Suprapubic skin (tissue), 4 donors: ENCODE data around the gene TOLLIP.
"Not testable (repeated sequence)": the region's sequence is repeated elsewhere in the genome, so short reads cannot be mapped to it uniquely, and the experiment has no call there.

ENCODE experiments used
- CTCF ChIP-seq, 2 donors: fragments of 200-600 bp in 1 of 2; fragments of 450-650 bp in 1 of 2; sonication (generic) in 1 of 2; IDR thresholded peaks; one replicate each; pipeline ENCODE4 v1.5.1; 2016 to 2019; ENCODE audit warnings: antibody characterized with exemption in 2 of 2, mild to moderate bottlenecking in 1 of 2, moderate library complexity in 1 of 2
- EP300 ChIP-seq: sonication (generic); formaldehyde crosslinking; IDR thresholded peaks from one replicate; pipeline ENCODE4 v1.6.1; 2017; ENCODE audit warnings: antibody characterized with exemption
- POLR2A ChIP-seq, 2 donors: fragments of 450-650 bp; IDR thresholded peaks; one replicate each; pipeline ENCODE4 v1.6.1; 2017; ENCODE audit warnings: antibody characterized with exemption in 2 of 2, mild to moderate bottlenecking in 2 of 2, moderate library complexity in 2 of 2
- POLR2AphosphoS5 ChIP-seq, 3 donors: sonication (generic); formaldehyde crosslinking; IDR thresholded peaks; one replicate each; pipeline ENCODE4 v1.6.1; 2017; ENCODE audit warnings: antibody characterized with exemption in 3 of 3

GRCh38 chr11:1246301-1246700 is 63.1 kb downstream of the TOLLIP start:
- TF ChIP-seq POLR2A (IDR thresholded peaks at IDR 0.05); CTCF (IDR thresholded peaks at IDR 0.05); POLR2AphosphoS5 (IDR thresholded peaks at IDR 0.05); EP300: not testable (repeated sequence)
